GM21723 (cell line): ENCODE measurements around the gene DDX20.
A peak's percentile ranks its signal among the peaks of the same experiment; 100 is the strongest.
"Not testable (repeated sequence)": the region's sequence is repeated elsewhere in the genome, so short reads cannot be mapped to it uniquely, and the experiment has no call there.

ENCODE experiments used
- ATAC-seq: cut with Tn5 transposase; IDR thresholded peaks from one replicate; pipeline ENCODE4 v1.9.1; 2021; ENCODE audit warnings: mild to moderate bottlenecking, moderate library complexity; ENCODE audit not compliant: unreplicated experiment

DDX20 gene

DNA sequence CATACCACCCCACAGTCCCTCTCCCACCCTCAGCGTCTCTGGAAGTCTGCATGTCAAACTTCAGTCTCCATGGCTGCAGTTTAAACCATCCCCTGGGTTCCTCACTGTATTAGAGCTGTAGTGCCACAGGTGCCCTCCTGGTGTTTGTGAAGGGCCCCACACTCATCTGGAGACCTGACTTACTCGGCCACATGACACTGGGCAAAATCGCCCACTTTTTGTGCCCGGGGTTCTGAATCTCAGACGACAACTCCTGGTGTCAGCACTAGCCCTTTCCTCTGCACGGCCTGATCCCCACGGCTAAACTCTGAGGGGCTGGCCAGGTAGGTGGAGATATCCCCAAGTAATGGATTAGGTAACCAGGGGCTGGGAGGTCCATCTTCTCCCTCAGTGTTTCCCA is 23.0 kb upstream of the DDX20 start:
- ATAC-seq: no peak

DNA sequence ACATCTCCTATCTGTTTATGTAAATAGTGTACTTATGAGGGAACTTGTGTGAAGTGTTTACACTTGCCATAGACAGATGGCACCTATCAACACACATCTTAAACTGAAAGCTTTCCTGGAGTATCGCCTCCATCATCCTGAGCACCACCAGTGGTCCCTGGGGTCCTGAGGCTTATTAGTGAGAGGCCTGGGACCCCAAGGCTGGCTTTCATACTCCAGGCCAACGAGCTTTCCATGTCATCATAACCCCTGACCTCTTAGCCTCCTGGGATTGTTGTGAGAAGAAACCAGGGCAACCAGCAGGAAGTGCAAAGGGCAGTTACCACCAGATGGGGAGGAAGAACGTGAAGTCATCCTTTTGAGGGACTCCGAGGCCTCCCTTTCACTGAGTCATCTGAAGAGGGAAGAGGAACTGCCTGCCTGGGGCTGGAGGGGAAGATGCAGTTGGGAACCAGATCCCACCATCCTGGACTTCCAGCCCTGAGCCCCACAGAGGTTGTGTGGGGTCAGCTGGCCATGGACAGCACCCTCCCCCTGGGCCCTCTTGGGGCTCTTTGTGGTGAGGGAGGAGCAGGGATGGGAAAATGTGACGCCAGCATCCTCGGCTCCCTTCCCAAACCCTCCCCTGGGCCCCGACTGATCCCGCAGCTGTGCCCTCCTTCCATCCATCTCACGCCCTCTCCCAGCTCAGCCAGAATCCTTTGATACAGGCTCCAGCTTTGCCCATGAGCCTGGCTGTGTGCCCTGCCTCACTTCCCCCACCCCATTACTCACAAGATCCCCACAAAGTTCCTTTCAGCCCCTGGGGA is 22.3 kb upstream of the DDX20 start:
- no peak for ATAC-seq

DNA sequence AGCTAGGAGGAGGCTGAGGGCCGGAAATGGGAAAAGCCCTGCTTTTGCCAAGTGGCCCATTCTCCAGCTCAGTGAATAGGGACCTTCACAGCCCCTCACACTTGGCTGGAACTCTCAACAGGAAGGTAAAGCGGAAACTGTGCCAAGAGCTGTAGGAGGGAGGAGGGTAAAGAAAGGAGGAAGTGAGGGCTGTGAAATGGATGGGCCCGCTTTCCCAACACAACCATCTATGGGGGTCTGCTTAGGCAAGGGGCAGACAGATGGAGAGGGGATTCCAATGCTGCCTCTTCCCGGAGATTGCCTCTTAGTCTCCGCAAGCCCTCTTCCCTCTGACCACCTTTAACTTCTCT is 21.7 kb upstream of the DDX20 start:
- ATAC-seq: no peak

DNA sequence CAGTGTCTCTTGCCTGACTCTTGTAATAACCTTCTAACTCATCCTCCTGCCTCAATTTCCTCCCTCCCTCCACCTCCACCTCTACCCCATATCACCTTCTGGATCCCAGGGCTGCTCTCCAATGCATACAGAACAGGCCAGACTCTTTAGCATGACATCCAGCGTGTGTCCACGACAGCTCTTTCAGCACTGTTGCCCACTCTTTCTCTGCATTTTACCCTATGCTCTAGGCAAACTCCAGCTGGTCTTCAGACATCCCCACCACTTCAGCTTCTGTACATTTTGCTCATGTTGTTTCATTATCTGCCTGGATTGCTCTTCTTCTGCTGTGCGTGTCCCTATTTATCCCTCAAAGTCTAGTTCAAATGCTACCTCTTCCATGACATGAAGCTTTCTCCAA is 21.3 kb upstream of the DDX20 start:
- no peak for ATAC-seq

- ATAC-seq: no peak
Measured at GRCh38 chr1:111734856-111735255, 20.8 kb upstream of the DDX20 start.

DNA sequence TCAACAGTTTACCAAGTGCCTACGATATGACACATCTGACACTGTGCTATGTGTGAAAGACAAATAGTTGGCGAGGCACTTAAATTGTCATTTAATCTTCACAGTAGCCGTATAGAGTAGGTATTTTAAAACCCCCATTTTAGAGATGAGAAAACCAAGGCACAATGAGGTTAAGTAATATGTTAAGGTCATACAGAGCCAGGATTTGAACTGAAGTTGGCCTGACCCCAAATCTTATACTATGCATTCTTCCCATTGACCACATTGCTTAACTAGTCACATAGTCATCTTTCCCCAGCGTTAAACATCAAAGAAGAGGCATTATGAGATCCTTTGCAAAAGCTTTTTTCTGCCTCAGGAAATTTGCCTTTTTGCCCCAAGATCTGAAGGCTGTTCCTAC is 20.4 kb upstream of the DDX20 start:
- ATAC-seq: no peak

GRCh38 chr1:111735858-111736544 is 19.7 kb upstream of the DDX20 start:
- no peak for ATAC-seq

DNA sequence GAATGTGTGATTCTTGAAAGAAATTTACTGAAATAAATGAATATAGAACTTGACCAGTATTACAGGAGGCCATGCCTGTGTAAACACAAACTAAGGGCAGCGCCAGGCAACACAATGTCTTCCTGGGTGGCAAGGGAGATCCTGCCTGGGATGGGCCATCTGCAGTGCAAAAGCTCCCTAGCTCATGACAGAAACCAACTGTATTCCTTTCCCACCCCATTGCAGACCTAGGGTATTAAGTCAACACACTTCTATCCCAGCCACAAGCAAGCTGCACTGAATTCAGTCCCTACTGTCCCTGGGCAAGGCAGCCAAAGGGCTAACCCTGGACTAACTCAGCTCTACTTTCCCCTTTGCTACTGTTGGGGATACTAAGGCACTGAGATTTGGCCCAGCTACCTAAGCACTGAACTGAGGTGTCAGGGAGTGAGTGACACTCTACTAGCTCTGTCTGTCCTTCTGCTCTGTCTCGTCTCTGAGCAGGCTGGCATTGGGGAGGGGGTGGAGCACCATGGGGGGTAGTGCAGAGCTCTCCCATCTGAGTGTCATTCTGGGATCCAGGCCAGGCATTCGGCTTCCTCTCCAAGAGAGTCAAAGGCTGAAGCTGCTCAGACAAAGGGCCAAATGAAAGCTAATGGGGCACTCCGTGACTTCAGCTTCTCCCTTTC is 19.0 kb upstream of the DDX20 start:
- ATAC-seq: no peak

GRCh38 chr1:111737216-111738132 is 18.2 kb upstream of the DDX20 start:
- no peak for ATAC-seq

- peak; percentile 2 for ATAC-seq
Measured at GRCh38 chr1:111738133-111738435, 17.6 kb upstream of the DDX20 start.

DNA sequence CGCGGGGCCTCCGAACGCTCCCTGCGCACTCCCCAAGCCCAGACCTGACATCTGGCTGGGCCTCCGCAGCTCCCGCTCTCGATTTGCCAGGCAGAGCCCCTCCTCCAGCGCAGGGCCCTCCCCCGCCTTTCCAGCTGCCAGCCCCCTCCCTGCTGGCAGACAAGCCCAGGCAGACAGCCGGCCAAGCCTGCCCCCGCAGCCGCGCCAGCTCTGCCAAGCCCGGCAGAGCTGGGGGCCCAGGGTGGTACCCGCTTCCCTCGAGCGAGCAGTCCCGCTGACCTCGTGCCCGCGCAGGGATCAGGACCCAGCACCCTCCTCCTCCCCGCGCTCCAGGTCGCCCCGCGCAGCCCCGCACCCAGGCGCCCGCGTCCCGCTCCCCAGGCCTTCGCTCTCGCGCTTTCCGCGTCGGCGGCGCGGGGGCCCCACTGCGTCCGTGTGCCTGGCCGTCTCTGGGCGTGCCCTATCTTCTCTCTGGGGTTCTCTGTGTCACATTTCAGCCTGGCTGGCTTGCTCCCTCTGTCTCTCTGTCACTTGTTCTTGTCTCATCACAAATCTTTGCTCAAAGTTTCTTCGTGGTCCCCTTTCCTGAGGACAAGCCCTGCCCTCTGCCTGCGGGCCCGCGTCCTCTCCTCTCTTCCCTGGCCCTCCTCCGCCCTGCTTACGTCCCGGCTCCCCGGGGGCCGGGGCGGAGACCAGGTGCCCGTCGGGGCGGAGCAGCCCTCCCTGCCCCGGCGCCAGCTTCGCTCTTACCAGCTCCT is 17.1 kb upstream of the DDX20 start:
- peak; percentile 57 for ATAC-seq

- ATAC-seq: peak; percentile 83
Measured at GRCh38 chr1:111739194-111739924, 16.3 kb upstream of the DDX20 start, which contains the start of gene INKA2. Gene INKA2 (minus strand): TSS chr1:111739395. CDS start chr1:111739242, 153 bp downstream.

GRCh38 chr1:111739925-111740765 is 15.6 kb upstream of the DDX20 start:
- ATAC-seq: no peak

DNA sequence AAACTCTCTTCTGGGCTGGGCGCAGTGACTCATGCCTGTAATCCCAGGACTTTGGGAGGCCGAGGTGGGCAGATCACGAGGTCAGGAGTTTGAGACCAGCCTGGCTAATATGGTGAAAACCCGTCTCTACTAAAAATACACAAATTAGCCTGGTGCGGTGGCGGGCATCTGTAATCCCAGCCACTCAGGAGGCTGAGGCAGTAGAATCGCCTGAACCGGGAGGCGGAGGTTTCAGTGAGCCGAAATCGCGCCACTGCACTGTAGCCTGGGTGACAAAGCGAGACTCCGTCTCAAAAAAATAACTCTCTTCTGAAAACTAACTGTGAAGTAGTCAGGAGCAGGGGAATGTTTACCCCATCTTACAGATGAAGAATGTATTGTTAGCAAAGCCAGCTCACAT is 13.4 kb upstream of the DDX20 start:
- ATAC-seq: not testable (repeated sequence)

- no peak for ATAC-seq
Measured at GRCh38 chr1:111742938-111743549, 12.7 kb upstream of the DDX20 start.

GRCh38 chr1:111743679-111744101 is 12.0 kb upstream of the DDX20 start:
- no peak for ATAC-seq

- ATAC-seq: no peak
Measured at GRCh38 chr1:111745675-111746613, 9.8 kb upstream of the DDX20 start.
